Measurements from ENCODE around the gene SCN2A.

DNA sequence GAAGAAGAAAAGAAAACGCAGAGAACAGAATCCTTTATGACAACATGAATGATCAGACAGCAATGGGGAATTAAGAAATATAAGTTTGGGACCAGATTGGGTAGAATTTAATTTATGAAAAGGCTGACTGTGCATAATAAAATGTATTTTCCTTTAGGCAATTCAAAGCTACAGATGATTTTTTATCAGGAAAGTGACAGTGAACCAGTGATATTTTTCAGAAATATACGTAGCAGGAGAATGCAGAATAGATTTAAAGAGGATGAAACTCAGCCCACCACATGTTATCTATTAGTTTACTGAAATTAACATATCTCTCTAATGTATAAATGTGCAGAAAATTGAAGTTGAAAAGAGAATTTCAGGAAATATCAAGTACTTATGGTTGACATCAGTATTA, 110.0 kb downstream of the SCN2A start:
- TF ChIP-seq POLR2A (IDR thresholded peaks at IDR 0.05), result no peak
- TF ChIP-seq, protein P1, sequence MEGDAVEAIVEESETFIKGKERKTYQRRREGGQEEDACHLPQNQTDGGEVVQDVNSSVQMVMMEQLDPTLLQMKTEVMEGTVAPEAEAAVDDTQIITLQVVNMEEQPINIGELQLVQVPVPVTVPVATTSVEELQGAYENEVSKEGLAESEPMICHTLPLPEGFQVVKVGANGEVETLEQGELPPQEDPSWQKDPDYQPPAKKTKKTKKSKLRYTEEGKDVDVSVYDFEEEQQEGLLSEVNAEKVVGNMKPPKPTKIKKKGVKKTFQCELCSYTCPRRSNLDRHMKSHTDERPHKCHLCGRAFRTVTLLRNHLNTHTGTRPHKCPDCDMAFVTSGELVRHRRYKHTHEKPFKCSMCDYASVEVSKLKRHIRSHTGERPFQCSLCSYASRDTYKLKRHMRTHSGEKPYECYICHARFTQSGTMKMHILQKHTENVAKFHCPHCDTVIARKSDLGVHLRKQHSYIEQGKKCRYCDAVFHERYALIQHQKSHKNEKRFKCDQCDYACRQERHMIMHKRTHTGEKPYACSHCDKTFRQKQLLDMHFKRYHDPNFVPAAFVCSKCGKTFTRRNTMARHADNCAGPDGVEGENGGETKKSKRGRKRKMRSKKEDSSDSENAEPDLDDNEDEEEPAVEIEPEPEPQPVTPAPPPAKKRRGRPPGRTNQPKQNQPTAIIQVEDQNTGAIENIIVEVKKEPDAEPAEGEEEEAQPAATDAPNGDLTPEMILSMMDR (IDR thresholded peaks at IDR 0.05), result no peak
- TF ChIP-seq EP300 (IDR thresholded peaks at IDR 0.05), result no peak
- TF ChIP-seq POLR2AphosphoS5 (IDR thresholded peaks at IDR 0.05), result no peak
